GM21737 (cell line): ENCODE measurements around the gene UBXN10.

Experiments
- ATAC-seq: cut with Tn5 transposase; IDR thresholded peaks from one replicate; pipeline ENCODE4 v1.9.1; 2021; ENCODE audit warnings: mild to moderate bottlenecking, moderate library complexity; ENCODE audit not compliant: unreplicated experiment

UBXN10 gene

GRCh38 chr1:20233394-20233793 lies 47.5 kb downstream of the UBXN10 start:
- ATAC-seq = no peak

DNA sequence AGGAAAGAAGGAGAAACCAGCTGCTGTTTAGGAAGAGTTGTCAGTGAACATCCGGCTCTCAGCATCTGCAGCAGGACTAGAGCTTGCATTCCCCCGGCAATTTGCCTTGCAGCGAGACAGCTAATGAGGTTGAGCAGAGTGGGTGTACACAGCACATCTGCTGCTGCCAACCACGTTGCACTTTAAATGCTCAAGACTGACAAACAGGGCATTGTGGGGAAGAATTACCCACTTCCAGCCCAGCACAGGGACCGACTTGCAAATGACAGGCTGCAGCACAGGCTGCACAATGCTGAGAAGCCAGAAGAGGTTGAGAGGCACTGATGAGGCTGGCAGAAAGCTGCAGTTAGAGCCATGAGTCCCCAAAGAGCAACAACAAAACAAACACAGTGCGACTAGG lies 48.0 kb downstream of the UBXN10 start:
- no peak for ATAC-seq

DNA sequence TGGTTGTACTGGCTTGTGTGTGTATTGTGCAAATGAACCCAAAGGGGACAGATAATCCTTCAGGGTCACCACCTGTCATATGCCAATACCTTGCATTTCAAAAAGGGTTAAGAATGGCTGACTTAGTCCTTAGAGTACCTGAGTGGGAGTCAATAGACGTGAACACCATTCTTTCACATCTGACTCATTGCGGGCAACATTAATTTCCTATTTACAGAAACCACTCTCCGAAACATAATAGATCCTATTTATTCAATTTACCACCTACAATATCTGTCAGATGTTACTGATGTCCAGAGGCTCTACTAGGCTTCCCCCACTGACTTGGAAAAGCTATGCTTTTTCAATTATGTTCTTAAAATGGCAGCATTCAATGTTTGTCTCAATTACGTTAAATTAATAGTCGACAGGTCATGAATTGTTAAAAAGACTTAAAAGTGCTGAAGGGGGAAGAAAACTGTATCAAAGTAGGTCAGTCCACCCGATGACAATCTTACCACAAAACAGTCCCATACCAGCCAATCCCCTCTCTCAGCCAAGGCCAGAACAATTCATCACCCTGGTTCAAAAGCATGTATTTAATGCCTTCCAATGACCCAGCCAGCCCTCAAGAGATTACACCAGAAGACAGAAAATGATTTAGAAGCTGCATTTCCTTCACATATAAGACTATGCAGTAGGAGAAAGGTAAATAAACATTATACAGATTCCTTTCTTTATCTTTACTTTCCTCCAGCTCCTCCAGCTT lies 49.1 kb downstream of the UBXN10 start:
- no peak for ATAC-seq

GRCh38 chr1:20237646-20238045 lies 51.8 kb downstream of the UBXN10 start:
- ATAC-seq = no peak

- ATAC-seq = no peak
These were observed 54.1 kb downstream of the UBXN10 start for GRCh38 chr1:20240012-20240411.

- no peak for ATAC-seq
These were observed 57.1 kb downstream of the UBXN10 start for GRCh38 chr1:20242890-20243479.
